Mammary epithelial cell (primary cell): ENCODE measurements around the gene SESTD1.

Source experiments
- CTCF ChIP-seq, 2 donors: IDR thresholded peaks in 1 of 2; conservative IDR thresholded peaks in 1 of 2; 2 replicates each; pipeline ENCODE4 v1.5.1; 2011 to 2012; ENCODE audit warnings: inconsistent platforms in 2 of 2, low read length in 2 of 2, mild to moderate bottlenecking in 2 of 2, control low read depth in 1 of 2, low read depth in 1 of 2; ENCODE audit not compliant: insufficient read depth in 1 of 2; ENCODE audit errors: extremely low read depth in 1 of 2
- EZH2 ChIP-seq: IDR thresholded peaks from 2 replicates; pipeline ENCODE4 v1.6.1; 2012; ENCODE audit warnings: low read length, inconsistent platforms, borderline replicate concordance

DNA sequence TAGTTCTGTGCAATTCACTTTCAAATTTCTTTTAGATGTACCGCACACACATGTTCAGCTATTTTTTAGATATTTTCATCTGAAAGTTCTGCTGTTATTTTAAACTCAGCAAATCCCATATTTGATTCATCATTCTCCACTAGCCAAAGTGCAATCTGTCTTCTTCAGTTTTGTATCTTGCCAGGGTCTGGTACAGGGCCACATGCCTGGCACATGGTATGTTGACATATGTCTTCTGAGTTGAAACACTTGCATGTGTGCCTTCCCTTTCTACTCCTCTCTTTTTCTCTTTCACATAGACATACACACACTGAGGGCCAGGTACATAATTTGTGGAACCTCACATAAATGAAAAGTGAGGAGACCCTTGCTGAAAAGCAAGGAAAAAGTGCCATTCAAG lies 25.7 kb upstream of the SESTD1 start:
- TF ChIP-seq CTCF (conservative IDR thresholded peaks at IDR 0.05 in 1 of 2, IDR thresholded peaks at IDR 0.05 in 1 of 2; ENCODE audit: extremely low read depth in 1 of 2, insufficient read depth in 1 of 2, low read depth in 1 of 2, low read length in 2 of 2), result no peak
- TF ChIP-seq EZH2, result no peak
